NCI-H2196 treated with DMSO at 0.1 percent for 48 hours (cell line): ENCODE results near the gene GREB1.

Experiments used
- DNase-seq: peaks from one replicate; lab custom pipeline; 2025; ENCODE audit not compliant: unreplicated experiment; lab: John Stamatoyannopoulos, UW

GREB1 gene

DNA sequence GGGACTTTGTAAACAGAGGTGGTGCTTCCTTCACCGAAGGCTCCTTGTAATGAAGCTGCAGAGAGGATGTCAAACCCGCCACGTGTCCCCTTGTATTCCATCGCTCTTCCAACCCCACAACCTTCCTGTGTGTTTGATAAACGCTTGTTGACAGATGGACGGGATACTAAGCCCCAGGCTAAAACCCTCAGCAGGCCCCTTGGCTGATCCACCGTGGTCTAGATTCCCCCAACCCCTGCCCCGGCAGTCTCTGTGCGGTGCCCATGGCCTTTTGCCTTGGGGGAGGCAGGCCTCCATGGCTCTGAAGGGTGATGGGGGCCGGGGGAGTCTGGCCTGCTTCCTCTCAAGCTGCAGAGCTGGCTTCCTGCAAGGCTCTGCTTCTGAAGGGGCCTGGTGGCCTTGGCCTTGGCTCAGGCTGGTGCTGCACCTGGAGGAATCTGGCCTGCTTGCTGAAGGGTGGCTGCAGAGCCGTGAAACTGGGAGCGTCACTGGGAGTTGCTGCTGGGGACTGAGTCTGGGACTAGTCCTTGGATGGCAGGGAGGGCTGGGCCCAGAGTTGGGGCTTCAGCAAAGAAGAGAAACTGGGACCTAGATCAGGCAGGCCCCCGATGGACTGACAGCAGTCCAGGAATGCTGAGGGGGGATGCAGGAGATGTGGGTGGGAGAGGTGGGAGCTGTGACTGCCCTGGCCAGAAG is 145.8 kb downstream of the GREB1 start:
- no peak for DNase-seq

DNA sequence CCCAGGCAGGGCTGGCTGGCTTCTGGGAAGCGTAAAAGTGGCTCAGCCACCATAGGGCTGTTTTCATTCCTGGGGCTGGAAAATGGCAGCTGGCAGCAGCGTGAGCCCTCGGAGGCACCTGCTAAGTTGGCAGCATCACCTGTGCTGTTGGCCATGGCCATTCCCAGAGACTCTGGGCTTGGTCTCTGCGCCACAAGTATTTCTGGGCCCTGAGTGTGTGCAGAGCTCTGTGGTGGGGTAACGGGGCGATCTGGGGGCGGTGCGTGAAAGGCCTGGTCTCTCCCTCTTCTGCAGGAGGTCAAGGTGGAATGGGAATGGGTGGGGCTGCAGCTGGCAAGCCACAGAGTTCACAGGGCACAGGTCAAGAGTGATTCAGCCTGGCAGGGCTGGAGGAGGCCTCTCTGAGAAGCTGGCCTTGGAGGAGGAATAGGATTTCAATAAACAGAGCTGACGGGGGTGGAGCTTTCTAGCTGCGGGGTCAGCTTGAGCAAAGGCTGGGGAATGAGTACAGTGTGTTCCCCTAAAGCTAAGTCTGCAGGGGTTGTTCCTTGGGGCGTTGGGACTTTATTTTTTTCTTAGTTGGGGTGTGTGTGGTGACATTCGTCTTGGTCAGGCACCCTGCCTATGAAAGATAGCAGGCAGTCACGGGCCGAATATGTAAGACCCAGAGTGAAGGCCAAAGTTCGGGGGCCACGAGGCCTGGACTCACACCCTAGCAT is 146.5 kb downstream of the GREB1 start:
- DNase-seq = peak; percentile 65

DNA sequence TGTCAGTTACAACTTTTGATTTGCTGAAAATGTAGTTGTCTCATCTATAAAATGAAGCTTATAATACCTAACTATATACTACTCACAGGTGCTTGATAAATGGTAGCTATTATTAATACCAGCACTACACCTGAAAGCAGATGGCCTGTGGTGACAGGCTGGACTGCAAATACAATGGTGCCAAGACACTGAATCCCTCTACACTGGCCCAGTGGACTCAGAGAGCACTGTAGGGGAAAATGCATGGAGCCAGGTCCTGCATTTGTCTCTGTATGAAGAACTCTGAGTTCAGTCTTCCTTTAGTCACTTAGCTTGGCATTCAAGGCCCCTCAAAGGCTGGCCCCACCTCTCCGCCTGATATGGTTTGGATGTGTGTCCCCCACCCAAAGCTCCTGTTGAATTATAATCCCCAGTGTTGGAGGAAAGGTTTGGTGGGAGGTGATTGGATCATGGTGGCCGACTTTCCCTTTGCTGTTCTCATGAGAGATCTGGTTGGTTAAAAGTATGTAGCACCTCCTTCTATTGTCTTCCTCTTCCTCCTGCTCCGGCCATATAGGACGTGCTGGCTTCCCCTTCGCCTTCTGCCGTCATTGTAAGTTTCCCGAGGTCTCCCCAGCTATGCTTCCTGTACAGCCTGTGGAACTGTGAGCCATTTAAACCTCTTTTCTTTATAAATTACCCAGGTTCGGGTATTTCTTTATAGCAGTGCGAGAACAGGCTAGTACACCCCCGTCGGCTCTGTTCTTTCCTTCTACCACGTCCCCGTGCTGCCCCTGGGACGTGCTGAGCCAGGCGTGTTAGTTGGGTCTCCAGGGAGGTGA is 147.3 kb downstream of the GREB1 start:
- no peak for DNase-seq

DNA sequence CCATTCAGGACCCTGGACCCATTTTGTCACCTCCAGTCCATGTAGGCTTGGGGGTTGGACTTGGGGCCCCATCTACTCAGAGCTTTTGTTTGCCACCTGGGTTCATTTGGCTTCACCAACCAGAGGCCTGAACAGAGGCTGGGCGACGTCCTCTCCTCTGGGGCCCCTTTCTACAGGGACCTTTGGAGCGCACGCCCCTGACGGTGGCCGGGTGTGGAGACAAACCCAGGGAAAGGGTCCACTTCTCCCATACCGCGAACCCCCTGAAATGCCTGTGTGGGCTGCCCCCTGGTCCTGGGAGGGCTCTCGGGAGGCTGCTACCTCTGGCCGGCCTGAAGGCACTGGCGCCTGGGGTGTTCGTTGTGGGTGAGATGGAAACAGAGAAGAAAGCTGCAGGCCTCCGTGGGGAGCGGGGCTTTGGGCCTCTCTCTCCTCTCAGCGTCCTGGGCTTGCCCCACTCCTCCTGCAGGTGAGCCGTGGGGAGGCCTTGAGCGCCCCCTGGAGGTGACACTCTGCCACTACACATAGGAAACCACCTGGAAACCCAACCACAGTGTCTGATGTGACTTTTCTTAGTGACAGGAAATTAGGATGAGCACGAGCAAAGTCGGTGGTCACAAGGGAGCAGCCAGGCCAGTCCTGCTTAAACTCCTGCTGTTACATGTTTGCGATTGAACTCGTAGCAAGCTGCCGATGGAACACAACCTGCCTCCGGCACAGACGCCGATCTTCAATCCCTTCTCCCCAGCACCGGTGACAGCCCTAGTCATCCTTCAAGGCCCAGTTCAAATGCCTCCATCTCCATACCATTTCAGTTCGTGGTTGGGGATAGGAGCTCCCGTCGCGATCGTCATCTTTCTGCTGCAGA is 148.1 kb downstream of the GREB1 start:
- DNase-seq = peak; percentile 46

DNA sequence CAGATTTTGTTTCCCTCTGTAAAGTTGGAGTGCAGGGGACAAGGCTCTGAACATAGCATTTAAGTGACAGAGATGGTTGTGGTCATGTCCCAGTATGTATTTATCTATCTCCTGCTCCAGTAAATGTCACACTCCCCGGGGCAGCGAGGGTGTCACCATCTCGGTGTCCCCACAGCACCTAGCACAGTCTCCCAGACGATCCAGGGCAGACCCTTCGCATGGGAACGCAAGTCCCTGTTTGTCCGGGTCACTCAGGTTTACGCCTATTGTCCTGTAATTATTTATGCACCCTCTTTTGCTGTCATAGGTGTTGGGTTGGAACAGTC is 148.7 kb downstream of the GREB1 start:
- DNase-seq = no peak

DNA sequence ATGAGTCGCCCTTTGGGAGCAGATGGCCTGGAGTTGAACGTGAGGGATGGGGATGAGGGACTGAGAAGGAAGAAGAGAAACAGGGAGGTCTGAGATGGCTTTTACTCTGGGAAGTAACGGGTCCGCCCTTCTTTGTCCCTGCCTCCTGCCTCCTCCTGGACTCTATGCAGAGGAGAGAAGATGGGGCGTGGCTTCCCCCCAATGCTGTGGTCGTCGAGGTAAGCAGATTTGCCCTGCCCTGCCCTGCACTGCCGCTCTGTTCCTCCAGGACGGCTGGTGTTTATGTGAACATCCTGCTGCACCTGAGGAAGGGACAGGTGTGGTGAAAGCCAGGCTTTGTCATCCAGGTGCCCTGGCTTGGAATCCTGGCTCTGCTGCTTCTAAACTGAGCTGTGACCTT is 149.6 kb downstream of the GREB1 start:
- DNase-seq = no peak

DNA sequence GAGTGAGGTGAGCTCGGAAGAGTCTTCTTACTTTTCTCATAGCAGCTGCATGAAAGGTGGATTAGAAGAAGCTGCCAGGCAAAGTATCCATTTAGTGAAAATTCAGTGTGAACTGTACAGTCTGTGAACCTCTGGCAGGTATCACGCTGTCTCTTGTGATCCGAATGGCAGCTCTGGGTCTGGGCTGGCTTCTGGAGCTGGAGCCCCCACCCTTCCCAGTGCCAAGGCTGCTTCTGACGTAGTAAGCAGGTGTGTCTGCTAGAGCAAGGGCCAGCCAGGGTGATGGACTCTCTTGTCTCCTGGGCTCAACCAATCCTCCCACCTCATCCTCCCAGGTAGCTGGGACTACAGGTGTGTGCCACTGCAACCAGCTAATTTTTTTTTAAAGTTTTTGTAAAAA is 150.1 kb downstream of the GREB1 start:
- DNase-seq = no peak

DNA sequence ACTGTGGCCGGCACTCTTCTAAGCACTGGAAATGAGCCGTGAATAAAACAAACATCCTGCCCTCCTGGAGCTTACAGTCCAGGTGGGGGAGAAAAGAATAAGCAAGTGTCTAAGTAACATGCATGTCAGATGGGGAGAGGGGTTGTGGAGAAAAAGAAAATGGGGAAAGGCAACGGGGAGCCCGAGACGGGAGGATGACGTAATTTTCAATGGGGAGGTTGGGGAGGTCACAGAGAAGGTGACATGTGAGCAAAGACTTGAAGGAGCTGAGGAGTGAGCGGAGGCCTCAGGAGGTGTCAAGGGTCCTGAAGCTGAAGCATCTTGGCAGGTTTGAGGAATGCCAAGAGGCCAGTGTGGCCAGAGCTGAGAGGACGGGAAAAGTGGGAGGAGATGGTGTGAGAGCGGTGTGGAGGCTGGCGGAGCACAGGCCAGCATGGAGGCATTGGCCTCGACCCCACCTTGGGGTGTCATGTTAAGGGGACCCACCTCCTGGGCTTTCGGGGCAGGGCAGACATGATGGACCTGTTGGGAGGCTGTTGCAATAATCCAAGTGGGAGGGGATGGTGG is 151.1 kb downstream of the GREB1 start:
- DNase-seq = no peak

DNA sequence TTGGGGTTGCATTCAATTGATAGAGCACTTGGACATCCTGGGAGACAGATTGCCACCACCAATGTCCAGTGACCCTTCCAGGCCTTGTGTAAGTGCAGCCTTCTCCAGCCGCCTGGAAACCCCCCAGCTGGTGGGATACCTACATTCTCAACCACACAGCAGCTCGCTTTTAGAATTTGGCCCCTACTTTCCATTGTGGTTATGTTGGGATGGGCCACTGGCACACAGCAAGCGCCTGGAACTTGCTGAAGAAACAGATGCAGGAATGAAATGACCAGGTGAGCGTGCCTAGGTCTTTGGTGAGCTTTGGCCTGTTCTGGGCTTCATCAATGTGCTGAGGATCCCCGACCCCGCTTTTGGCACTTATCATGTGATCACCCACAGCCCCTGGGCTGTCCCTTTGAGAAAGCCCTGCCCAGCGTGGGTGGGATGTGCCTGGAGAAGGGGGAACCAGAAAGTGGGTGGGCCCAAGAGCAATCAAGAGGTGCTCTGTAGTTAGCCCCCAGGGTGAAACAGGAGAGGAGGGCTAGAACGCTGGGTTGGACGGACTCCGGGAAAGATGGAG is 152.1 kb downstream of the GREB1 start:
- DNase-seq = no peak

DNA sequence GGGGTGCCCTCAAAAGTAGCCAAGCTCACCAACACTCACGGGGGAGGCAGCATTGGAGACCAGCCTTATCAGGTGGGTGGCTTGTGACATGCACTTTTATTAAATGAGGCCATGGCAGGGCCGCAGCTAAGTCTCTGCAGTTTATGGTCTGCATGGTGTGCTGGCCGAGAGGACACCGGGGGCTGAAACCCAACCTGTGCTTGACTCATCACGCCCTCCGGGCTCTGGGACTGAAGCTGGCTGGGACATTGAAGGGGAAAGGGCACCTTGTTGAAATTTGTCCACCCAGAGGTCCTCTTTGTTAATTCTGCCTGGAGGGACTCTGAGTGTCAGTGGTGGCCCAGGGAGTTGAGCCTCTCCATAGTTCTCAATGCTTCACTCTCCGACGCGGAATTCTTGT is 153.9 kb downstream of the GREB1 start:
- DNase-seq = no peak

DNA sequence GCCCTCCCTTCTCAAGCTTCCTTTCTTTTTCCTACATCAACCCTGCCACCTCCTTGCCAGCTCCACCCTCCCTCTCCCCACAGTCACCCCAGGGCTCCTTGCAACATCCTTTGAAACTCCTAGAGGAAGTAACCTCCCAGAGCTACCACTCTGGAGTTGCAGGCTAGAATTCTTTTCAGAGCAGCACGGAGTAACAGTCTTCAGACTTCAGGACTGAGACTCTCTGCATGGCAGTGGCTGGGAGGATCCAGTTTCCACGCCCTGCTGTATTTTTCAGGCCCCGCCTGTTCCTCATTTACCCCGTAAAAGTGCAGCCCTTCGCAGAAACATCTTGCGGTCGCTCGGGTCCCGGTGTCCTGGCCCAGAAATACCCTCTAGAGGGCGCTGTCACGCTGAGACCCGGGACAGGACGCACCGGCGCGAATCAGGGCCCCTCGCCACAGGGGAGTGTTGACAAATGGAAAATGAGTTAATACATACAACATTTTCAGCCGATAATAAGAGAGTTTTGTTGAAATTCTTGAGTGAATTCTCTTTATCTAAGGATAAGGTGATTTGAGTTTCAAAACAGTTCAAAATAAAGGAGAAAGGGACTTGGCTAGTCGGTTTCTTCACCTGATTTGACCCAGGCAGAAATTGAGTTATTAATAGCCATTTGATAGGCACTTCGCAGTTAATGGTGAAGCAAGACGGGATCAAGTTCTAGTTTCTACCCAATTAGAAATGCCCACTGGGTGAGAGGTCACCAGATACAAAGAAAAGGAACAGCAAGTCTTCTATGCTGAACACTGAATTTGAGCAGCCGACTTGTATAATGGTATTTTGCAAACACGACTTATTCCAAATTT is 154.6 kb downstream of the GREB1 start:
- DNase-seq = no peak

DNA sequence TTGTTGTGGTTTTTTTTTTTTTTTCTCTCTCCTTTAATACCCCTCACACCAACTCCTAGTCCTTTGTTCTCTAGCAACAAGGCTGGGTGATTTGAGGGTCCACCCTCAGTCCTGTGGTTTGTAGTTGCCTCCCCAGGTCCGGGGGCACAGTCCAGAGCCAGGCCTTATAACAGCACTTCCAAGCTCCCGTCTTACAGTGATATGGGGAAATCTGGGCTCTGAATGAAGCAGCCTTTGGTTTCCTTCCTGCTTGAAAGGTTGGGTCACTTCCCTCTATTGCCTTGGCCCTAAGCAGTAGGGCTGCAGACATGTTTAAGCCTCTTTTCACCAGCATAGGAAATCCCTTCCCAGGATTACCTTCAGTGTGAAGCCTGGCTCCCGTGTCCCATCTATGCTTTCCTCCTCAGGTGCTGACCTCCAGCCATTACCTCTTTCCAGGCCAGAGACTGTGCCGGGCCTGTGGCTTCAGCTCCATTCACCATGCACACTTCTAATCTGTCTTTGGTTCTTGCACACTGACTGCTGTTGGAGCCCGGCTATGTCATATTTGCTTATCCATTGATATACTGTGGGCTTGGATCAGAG is 157.3 kb downstream of the GREB1 start:
- no peak for DNase-seq
